ENCODE data around the gene SLC7A14. TPM values are rescaled to one million over a fixed set of nuclear protein-coding genes. Genes with fewer than 3 reads are reported as not detected.

The SLC7A14 gene
- polyA plus RNA-seq, 3 donors = not detected

DNA sequence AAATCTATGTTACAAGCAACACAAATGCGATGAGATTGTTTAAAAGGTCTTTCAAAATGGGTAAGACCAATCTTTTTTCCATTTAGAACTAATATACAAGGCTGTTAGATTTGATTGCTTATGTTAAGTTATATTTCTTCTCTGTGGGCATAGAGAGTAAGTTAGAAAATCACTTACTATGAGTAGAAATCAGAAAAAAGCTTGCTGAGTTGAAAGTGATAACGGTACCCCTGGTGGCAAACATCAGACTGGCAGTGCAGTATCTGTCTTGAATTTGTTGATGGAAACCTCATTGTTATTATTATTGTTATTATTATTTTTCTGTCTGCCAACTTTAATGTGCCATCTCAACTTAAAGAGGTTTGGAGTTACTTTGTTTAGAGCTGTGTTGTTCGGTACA is 154.8 kb downstream of the SLC7A14 start:
- H3K4me2 ChIP-seq (replicated peaks; ENCODE audit: extremely low read depth, low read length, poor library complexity, severe bottlenecking) = no peak overlapping the region
- H3K27me3 Mint-ChIP-seq (ENCODE audit: low read depth in 3 of 3) = peaks cover 3 to 9% (median 7%) of the 10 kb centered on the region in 3 donors
- H3K36me3 ChIP-seq (replicated peaks in 1 of 2; ENCODE audit: control insufficient read depth in 1 of 2, insufficient read depth in 2 of 2, low read length in 2 of 2) = no peaks in the 10 kb centered on the region
- no peaks in the 10 kb centered on the region for H3K36me3 Mint-ChIP-seq
- no peaks in the 10 kb centered on the region for H4K20me1 ChIP-seq (ENCODE audit: insufficient read depth, low read length)
- no peak overlapping the region for H3K27ac Mint-ChIP-seq
- intact Hi-C loops (cut with micrococcal nuclease) = no loop called here
- no peaks in the 10 kb centered on the region for H3K79me2 ChIP-seq (ENCODE audit: insufficient read depth, low read length)
- TF ChIP-seq, protein P1, sequence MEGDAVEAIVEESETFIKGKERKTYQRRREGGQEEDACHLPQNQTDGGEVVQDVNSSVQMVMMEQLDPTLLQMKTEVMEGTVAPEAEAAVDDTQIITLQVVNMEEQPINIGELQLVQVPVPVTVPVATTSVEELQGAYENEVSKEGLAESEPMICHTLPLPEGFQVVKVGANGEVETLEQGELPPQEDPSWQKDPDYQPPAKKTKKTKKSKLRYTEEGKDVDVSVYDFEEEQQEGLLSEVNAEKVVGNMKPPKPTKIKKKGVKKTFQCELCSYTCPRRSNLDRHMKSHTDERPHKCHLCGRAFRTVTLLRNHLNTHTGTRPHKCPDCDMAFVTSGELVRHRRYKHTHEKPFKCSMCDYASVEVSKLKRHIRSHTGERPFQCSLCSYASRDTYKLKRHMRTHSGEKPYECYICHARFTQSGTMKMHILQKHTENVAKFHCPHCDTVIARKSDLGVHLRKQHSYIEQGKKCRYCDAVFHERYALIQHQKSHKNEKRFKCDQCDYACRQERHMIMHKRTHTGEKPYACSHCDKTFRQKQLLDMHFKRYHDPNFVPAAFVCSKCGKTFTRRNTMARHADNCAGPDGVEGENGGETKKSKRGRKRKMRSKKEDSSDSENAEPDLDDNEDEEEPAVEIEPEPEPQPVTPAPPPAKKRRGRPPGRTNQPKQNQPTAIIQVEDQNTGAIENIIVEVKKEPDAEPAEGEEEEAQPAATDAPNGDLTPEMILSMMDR (IDR thresholded peaks at IDR 0.05) = no peak
- no peaks in the 10 kb centered on the region for H3K9me3 Mint-ChIP-seq
- no peak for DNase-seq
- H3K27me3 ChIP-seq (ENCODE audit: control insufficient read depth in 2 of 2, insufficient read depth in 2 of 2, low read length in 2 of 2) = no peaks in the 10 kb centered on the region
- H3K4me1 Mint-ChIP-seq = no peaks in the 10 kb centered on the region
- no peak overlapping the region for H3K4me3 Mint-ChIP-seq
- H3K9me3 ChIP-seq (replicated peaks in 1 of 2; ENCODE audit: control insufficient read depth in 1 of 2, insufficient read depth in 1 of 2, low read length in 2 of 2) = no peaks in the 10 kb centered on the region
- no peak overlapping the region for H3K4me3 ChIP-seq (replicated peaks in 1 of 3; ENCODE audit: low read depth in 2 of 3, low read length in 3 of 3)
- H3K27ac ChIP-seq (ENCODE audit: low read depth in 1 of 2, low read length in 2 of 2) = no peak overlapping the region
- no peak overlapping the region for H3K9ac ChIP-seq (ENCODE audit: insufficient read depth, low read length, poor library complexity, severe bottlenecking)
- H2AFZ ChIP-seq (ENCODE audit: insufficient read depth, low read depth, low read length, poor library complexity, severe bottlenecking) = no peak overlapping the region
- no CpG with 5 or more reads among the region's 3 CpGs for WGBS (ENCODE audit: insufficient coverage)
- no peaks in the 10 kb centered on the region for H3K4me1 ChIP-seq (ENCODE audit: control insufficient read depth in 1 of 2, insufficient read depth in 2 of 2, low read length in 2 of 2)

DNA sequence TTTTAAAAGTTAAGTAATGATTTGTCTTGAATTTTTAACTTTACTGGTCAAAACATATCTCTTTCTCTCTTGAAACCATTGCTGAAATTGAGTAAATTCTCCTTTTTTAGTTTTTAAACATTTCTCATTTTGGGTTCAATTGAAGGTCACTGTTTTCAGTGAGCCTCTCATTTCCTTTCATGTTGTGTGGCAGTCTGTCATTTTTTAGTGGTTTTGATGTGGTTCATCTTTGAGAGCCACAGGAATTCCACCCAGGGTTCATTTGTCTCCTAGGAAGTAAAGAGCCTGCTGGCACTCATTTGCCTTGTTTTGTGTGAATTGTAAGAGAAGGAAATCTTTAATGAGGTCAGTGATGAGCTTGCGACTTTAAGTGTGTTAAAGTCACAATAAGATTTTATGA is 156.8 kb downstream of the SLC7A14 start:
- Mint-ChIP-seq H3K9me3 (no peaks in the 10 kb centered on the region), H3K27ac (no peak overlapping the region), H3K4me1 (no peaks in the 10 kb centered on the region), H3K36me3 (no peaks in the 10 kb centered on the region), H3K27me3 (ENCODE audit: low read depth in 3 of 3) (peaks cover 7 to 10% (median 9%) of the 10 kb centered on the region in 3 donors), H3K4me3 (no peak overlapping the region)
- no peak for DNase-seq
- no peaks in the 10 kb centered on the region for H4K20me1 ChIP-seq (ENCODE audit: insufficient read depth, low read length)
- H3K79me2 ChIP-seq (ENCODE audit: insufficient read depth, low read length) = no peaks in the 10 kb centered on the region
- no CpG with 5 or more reads among the region's 1 CpG for WGBS (ENCODE audit: insufficient coverage)
- TF ChIP-seq, protein P1 (IDR thresholded peaks at IDR 0.05) = no peak
- H3K4me1 ChIP-seq (ENCODE audit: control insufficient read depth in 1 of 2, insufficient read depth in 2 of 2, low read length in 2 of 2) = no peaks in the 10 kb centered on the region
- no peak overlapping the region for H2AFZ ChIP-seq (ENCODE audit: insufficient read depth, low read depth, low read length, poor library complexity, severe bottlenecking)
- no peaks in the 10 kb centered on the region for H3K9me3 ChIP-seq (replicated peaks in 1 of 2; ENCODE audit: control insufficient read depth in 1 of 2, insufficient read depth in 1 of 2, low read length in 2 of 2)
- H3K4me2 ChIP-seq (replicated peaks; ENCODE audit: extremely low read depth, low read length, poor library complexity, severe bottlenecking) = no peak overlapping the region
- no peaks in the 10 kb centered on the region for H3K36me3 ChIP-seq (replicated peaks in 1 of 2; ENCODE audit: control insufficient read depth in 1 of 2, insufficient read depth in 2 of 2, low read length in 2 of 2)
- H3K4me3 ChIP-seq (replicated peaks in 1 of 3; ENCODE audit: low read depth in 2 of 3, low read length in 3 of 3) = no peak overlapping the region
- no peaks in the 10 kb centered on the region for H3K27me3 ChIP-seq (ENCODE audit: control insufficient read depth in 2 of 2, insufficient read depth in 2 of 2, low read length in 2 of 2)
- intact Hi-C loops (cut with micrococcal nuclease) = no loop called here
- H3K9ac ChIP-seq (ENCODE audit: insufficient read depth, low read length, poor library complexity, severe bottlenecking) = no peak overlapping the region
- H3K27ac ChIP-seq (ENCODE audit: low read depth in 1 of 2, low read length in 2 of 2) = no peak overlapping the region
